BLaER1 (cell line): ENCODE data around the gene CYTH1.

Experiments
- H3K27ac ChIP-seq: shearing (Covaris generic); formaldehyde crosslinking; 2 replicates; pipeline ENCODE4 v1.8.1; 2022
- H3K27me3 ChIP-seq: shearing (Covaris generic); formaldehyde crosslinking; 2 replicates; pipeline ENCODE4 v1.8.1; 2022
- H3K36me3 ChIP-seq: shearing (Covaris generic); formaldehyde crosslinking; 2 replicates; pipeline ENCODE4 v1.8.1; 2022
- H3K4me1 ChIP-seq: shearing (Covaris generic); formaldehyde crosslinking; 2 replicates; pipeline ENCODE4 v1.8.1; 2022
- H3K4me2 ChIP-seq: shearing (Covaris generic); formaldehyde crosslinking; 2 replicates; pipeline ENCODE4 v1.8.1; 2022
- H3K4me3 ChIP-seq: shearing (Covaris generic); formaldehyde crosslinking; 2 replicates; pipeline ENCODE4 v1.8.1; 2022
- H3K9ac ChIP-seq: shearing (Covaris generic); formaldehyde crosslinking; 2 replicates; pipeline ENCODE4 v1.8.1; 2022
- H3K9me3 ChIP-seq: shearing (Covaris generic); formaldehyde crosslinking; 2 replicates; pipeline ENCODE4 v1.8.1; 2022
- H4K20me1 ChIP-seq: shearing (Covaris generic); formaldehyde crosslinking; 2 replicates; pipeline ENCODE4 v1.8.1; 2022
- Cebpa-rat ChIP-seq: shearing (Covaris generic); IDR thresholded peaks from 2 replicates; pipeline ENCODE4 v1.8.1; 2022

The CYTH1 gene

DNA sequence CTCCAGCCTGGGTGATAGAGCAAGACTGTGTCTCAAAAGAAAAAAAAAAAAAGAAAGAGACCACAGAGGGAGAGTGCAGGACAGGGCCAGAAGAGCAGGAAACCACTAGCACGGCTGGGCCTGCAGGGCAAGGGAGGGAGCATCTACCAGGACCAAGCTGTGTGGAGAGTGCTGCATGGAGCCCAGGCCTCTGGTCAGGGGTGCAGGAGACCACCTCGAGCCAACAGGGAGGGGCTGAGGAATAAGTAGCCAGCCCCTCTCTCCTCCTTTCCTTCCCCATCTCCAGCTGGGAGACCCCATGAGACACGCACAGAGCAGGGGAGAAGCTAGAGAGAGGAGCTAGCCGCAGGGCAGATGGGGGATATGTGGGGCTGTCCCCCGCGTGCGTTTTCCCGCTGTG, 137.8 kb downstream of the CYTH1 start:
- peaks cover 40% of the 10 kb centered on the region for H3K4me1 ChIP-seq
- no peaks in the 10 kb centered on the region for H3K36me3 ChIP-seq
- no peak overlapping the region for H3K4me3 ChIP-seq
- peaks cover 14% of the 10 kb centered on the region for H3K9me3 ChIP-seq
- H4K20me1 ChIP-seq = no peaks in the 10 kb centered on the region
- no peak overlapping the region for H3K27ac ChIP-seq
- TF ChIP-seq Cebpa-rat = no peak
- H3K27me3 ChIP-seq = no peaks in the 10 kb centered on the region
- H3K4me2 ChIP-seq = peak overlapping the region; percentile 42
- peak overlapping the region; percentile 23; the same call in 1 of the 2 replicates for H3K9ac ChIP-seq

GRCh38 chr17:78643326-78643725, 138.7 kb downstream of the CYTH1 start:
- Histone ChIP-seq H3K27ac (no peak overlapping the region), H3K4me1 (peaks cover 49% of the 10 kb centered on the region)
- TF ChIP-seq Cebpa-rat = no peak

DNA sequence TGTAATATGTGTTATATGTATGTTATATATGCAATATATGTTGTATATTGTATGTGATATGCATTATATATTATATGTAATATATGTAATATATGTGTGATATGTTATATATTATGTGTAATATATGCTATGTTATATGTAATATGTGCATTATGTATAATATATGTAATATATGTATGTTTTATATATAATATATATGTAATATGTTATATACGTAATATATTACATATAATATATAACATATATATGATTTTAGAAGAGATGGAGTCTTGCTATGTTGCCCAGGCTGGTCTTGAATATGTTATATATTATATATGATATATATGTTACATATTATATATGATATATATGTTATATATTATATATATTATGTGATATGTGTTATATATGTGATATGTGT, 139.4 kb downstream of the CYTH1 start:
- Histone ChIP-seq H3K27me3 (no peaks in the 10 kb centered on the region), H3K27ac (no peak overlapping the region), H3K9me3 (no peaks in the 10 kb centered on the region)

More at GRCh38 chr17:78643326-78643725, 138.7 kb downstream of the CYTH1 start:
- H4K20me1 ChIP-seq = no peaks in the 10 kb centered on the region
- H3K9ac ChIP-seq = no peak overlapping the region
- H3K36me3 ChIP-seq = no peaks in the 10 kb centered on the region
- no peaks in the 10 kb centered on the region for H3K27me3 ChIP-seq
- H3K4me2 ChIP-seq = no peak overlapping the region
- H3K9me3 ChIP-seq = peaks cover 6% of the 10 kb centered on the region
- H3K4me3 ChIP-seq = no peak overlapping the region

DNA sequence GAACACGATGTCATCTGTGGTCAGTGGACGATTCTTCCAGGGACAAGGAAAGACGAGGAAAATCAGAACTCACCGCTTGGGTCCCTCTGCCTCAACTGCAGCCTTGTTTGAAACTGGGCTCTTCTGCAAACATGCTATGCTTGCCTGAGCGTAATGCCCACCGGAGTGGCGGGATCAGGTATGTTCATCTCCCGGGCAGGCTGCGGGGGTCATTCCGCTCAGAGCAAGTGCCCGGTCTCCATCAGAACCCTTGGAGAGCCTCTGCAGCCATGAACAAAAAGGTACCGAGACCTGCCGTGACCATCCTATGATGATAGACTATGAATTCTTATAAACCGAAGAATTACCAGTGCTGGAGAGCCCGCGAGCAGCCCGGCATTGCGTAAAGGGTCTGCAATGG, 140.4 kb downstream of the CYTH1 start:
- no peaks in the 10 kb centered on the region for H4K20me1 ChIP-seq
- H3K9ac ChIP-seq = no peak overlapping the region
- H3K27ac ChIP-seq = no peak overlapping the region
- no peak for TF ChIP-seq Cebpa-rat
- peaks cover 50% of the 10 kb centered on the region for H3K4me1 ChIP-seq
- no peak overlapping the region for H3K4me2 ChIP-seq
- no peaks in the 10 kb centered on the region for H3K27me3 ChIP-seq
- H3K4me3 ChIP-seq = no peak overlapping the region
- H3K9me3 ChIP-seq = no peaks in the 10 kb centered on the region
- no peaks in the 10 kb centered on the region for H3K36me3 ChIP-seq

More for the DNA sequence above, 139.4 kb downstream of the CYTH1 start:
- Histone ChIP-seq H4K20me1 (no peaks in the 10 kb centered on the region), H3K4me3 (no peak overlapping the region), H3K9ac (no peak overlapping the region), H3K4me1 (peaks cover 50% of the 10 kb centered on the region), H3K4me2 (no peak overlapping the region), H3K36me3 (no peaks in the 10 kb centered on the region)
- TF ChIP-seq Cebpa-rat = no peak

DNA sequence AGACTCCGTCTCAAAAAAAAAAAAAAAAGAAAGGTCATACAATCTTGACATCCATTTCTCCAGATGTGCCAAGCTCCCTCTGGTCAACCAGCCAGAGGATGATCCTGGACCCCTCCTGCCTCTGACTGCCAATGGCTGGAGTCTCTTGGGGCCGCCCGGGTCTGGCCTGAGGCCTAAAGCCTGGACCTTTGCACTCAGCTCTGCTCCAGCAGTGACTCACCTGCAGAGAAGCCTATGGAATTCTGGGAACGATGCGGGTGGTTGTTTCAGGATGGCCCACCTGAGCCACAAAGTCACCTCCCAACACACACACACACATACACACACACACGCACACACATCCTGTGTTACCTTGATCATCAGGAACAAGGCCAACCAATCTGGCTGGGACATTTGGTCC, 140.8 kb downstream of the CYTH1 start:
- no peaks in the 10 kb centered on the region for H3K27me3 ChIP-seq
- TF ChIP-seq Cebpa-rat = no peak
- H4K20me1 ChIP-seq = no peaks in the 10 kb centered on the region
- H3K4me1 ChIP-seq = peaks cover 48% of the 10 kb centered on the region
- H3K4me3 ChIP-seq = no peak overlapping the region
- H3K36me3 ChIP-seq = no peaks in the 10 kb centered on the region
- H3K27ac ChIP-seq = no peak overlapping the region
- no peak overlapping the region for H3K4me2 ChIP-seq
- no peaks in the 10 kb centered on the region for H3K9me3 ChIP-seq
- H3K9ac ChIP-seq = no peak overlapping the region

DNA sequence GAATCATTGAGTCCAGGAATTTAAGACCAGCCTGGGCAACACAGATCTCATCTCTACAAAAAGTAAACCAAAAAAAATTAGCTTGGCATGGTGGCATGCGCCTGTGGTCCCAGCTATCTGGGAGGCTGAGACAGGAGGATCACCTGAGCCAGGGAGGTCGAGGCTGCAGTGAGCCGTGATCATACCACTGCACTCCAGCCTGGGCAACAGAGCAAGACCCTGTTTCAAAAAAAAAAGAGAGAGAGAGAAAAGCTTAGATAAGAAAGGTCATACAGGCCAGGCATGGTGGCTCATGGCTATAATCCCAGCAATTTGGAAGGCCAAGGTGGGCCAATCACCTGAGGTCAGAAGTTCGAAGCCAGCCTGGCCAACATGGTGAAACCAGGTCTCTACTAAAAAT, 141.4 kb downstream of the CYTH1 start:
- no peak overlapping the region for H3K9ac ChIP-seq
- H4K20me1 ChIP-seq = no peaks in the 10 kb centered on the region
- peaks cover 43% of the 10 kb centered on the region for H3K4me1 ChIP-seq
- no peaks in the 10 kb centered on the region for H3K36me3 ChIP-seq
- no peak overlapping the region for H3K4me3 ChIP-seq
- no peak for TF ChIP-seq Cebpa-rat
- no peak overlapping the region for H3K27ac ChIP-seq
- no peak overlapping the region for H3K4me2 ChIP-seq
- H3K27me3 ChIP-seq = no peaks in the 10 kb centered on the region
- no peaks in the 10 kb centered on the region for H3K9me3 ChIP-seq

DNA sequence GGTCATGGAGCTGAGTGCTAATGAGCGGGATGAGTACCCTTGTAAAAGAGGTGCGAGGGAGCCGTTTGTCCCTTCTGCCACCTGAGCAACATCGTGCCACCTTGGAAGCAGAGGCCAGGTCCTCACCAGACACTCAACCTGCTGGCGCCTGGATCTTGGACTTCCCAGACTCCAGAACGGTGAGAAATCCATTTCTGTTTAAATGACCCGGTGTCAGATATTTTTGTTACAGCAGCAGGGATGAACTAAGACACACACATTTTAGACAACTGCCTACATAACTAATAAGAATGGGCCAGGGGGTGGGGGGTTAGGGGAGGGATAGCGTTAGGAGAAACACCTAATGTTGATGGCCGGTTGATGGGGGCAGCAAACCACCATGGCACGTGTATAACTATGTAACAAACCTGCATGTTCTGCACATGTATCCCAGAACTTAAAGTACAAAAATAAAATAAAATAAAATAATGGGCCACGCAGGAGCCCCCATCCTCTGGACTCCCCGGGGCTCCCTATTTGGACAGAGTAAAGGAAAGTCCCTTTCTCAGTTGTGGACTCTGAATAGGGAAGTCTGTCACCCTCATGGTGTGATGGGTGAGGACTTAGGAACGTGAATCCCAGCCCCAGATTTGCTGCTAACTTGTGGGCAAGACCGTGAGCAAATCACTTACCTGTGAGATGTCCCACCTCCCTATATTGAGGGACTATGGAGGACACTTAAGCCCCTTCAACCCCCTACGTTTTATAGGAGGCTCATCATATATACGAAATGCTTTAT, 144.2 kb downstream of the CYTH1 start:
- Histone ChIP-seq H3K9ac (no peak overlapping the region), H3K9me3 (no peaks in the 10 kb centered on the region), H3K4me1 (peaks cover 18% of the 10 kb centered on the region), H3K4me3 (no peak overlapping the region), H3K27me3 (no peaks in the 10 kb centered on the region), H3K4me2 (no peak overlapping the region), H4K20me1 (no peaks in the 10 kb centered on the region), H3K27ac (no peak overlapping the region), H3K36me3 (no peaks in the 10 kb centered on the region)
- TF ChIP-seq Cebpa-rat = no peak

DNA sequence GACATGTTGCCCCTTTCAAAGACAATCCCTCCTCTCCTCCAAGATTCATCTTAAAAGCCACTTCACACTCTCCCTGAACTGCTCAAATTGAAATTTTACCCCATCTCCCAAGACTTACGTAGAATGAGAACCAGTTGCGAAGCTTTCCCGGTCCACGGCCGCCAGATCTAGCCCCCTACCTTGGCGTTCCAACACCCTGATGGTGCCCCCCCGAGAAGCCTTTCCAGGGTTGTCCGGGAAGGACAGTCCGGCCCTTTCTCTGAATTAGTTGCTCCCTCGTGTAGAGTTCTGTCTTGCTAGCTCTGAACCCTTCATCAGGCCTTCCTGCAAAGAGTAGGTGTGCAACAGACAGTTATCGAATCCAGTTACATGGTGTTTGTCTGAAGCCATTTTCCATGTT, 144.9 kb downstream of the CYTH1 start:
- H3K4me3 ChIP-seq = no peak overlapping the region
- H3K27ac ChIP-seq = no peak overlapping the region

GRCh38 chr17:78634154-78634553, 147.9 kb downstream of the CYTH1 start:
- Histone ChIP-seq H3K4me3 (no peak overlapping the region), H3K4me1 (peaks cover 42% of the 10 kb centered on the region), H3K9me3 (no peaks in the 10 kb centered on the region), H3K36me3 (no peaks in the 10 kb centered on the region), H4K20me1 (no peaks in the 10 kb centered on the region), H3K4me2 (no peak overlapping the region), H3K9ac (no peak overlapping the region), H3K27me3 (no peaks in the 10 kb centered on the region), H3K27ac (no peak overlapping the region)
- no peak for TF ChIP-seq Cebpa-rat

More for the DNA sequence above, 144.9 kb downstream of the CYTH1 start:
- H4K20me1 ChIP-seq = no peaks in the 10 kb centered on the region
- no peak for TF ChIP-seq Cebpa-rat
- H3K4me1 ChIP-seq = peaks cover 24% of the 10 kb centered on the region
- no peak overlapping the region for H3K9ac ChIP-seq
- H3K4me2 ChIP-seq = no peak overlapping the region
- H3K36me3 ChIP-seq = no peaks in the 10 kb centered on the region
- no peaks in the 10 kb centered on the region for H3K9me3 ChIP-seq
- H3K27me3 ChIP-seq = no peaks in the 10 kb centered on the region

DNA sequence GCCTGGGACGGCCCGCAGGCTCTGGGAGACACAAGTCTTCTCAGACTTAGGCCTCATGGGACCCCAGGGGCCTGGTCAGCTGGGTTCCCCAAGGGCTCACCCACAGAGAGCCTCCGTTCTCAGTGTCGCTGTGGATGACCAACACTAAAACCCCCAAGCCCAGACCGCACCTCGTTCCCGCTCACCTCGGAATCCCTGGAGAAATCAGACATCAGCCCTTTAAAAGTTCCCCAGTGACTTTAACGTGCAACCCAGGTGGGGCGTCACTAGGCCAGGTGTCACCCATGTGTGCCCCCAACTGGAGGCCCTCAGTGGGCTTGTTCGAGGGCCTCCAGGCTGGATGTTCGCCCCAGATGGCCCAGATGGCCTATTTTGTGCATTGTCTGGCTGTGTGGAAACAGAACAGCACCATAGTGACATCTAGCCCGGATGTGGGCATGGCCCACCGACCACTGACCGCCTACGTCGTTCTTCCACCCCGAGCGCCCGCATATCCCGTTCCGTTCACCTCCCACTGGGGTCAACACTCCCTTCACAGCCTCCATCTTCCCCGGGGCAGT, 152.6 kb downstream of the CYTH1 start:
- Histone ChIP-seq H3K27me3 (no peaks in the 10 kb centered on the region), H3K4me3 (no peak overlapping the region; the same call in 1 of the 2 replicates), H3K36me3 (no peaks in the 10 kb centered on the region), H3K9ac (peak overlapping the region; percentile 50), H4K20me1 (no peaks in the 10 kb centered on the region), H3K9me3 (no peaks in the 10 kb centered on the region), H3K4me1 (peaks cover 45% of the 10 kb centered on the region), H3K27ac (peak overlapping the region; percentile 77), H3K4me2 (peak overlapping the region; percentile 77)
- TF ChIP-seq Cebpa-rat = no peak
